ENCODE measurements around the gene PCYOX1L.
A peak's percentile ranks its signal among the peaks of the same experiment; 100 is the strongest.

PCYOX1L gene

GRCh38 chr5:149381261-149381985 is 23.6 kb downstream of the PCYOX1L start:
- DNase-seq (ENCODE audit: low read depth) = no peak
- no peak overlapping the region for H3K4me3 ChIP-seq (ENCODE audit: low read length)
- no peak for TF ChIP-seq CTCF (conservative IDR thresholded peaks at IDR 0.05; ENCODE audit: low read depth, low read length)

GRCh38 chr5:149381986-149382338 is 24.1 kb downstream of the PCYOX1L start:
- DNase-seq (ENCODE audit: low read depth) = no peak

GRCh38 chr5:149382517-149383220 is 24.8 kb downstream of the PCYOX1L start:
- no peak for DNase-seq (ENCODE audit: low read depth)
- no peak for TF ChIP-seq CTCF (conservative IDR thresholded peaks at IDR 0.05; ENCODE audit: low read depth, low read length)
- no peak overlapping the region for H3K4me3 ChIP-seq (ENCODE audit: low read length)

More at GRCh38 chr5:149381986-149382338, 24.1 kb downstream of the PCYOX1L start:
- peak; percentile 96 for TF ChIP-seq CTCF (conservative IDR thresholded peaks at IDR 0.05; ENCODE audit: low read depth, low read length)
- no peak overlapping the region for H3K4me3 ChIP-seq (ENCODE audit: low read length)

- DNase-seq (ENCODE audit: low read depth) = no peak
- no peak overlapping the region for H3K4me3 ChIP-seq (ENCODE audit: low read length)
- no peak for TF ChIP-seq CTCF (conservative IDR thresholded peaks at IDR 0.05; ENCODE audit: low read depth, low read length)
Observed at GRCh38 chr5:149383399-149383798, 25.6 kb downstream of the PCYOX1L start.

- no peak for DNase-seq (ENCODE audit: low read depth)
- TF ChIP-seq CTCF (conservative IDR thresholded peaks at IDR 0.05; ENCODE audit: low read depth, low read length) = no peak
- H3K4me3 ChIP-seq (ENCODE audit: low read length) = no peak overlapping the region
Observed at GRCh38 chr5:149386166-149386565, 28.3 kb downstream of the PCYOX1L start.

- DNase-seq (ENCODE audit: low read depth) = no peak
- no peak overlapping the region for H3K4me3 ChIP-seq (ENCODE audit: low read length)
- no peak for TF ChIP-seq CTCF (conservative IDR thresholded peaks at IDR 0.05; ENCODE audit: low read depth, low read length)
Observed at GRCh38 chr5:149387081-149387631, 29.3 kb downstream of the PCYOX1L start.

Measured in retinal pigment epithelial cell (primary cell).